Left lung (tissue), 10 donors: ENCODE data around the gene SNX25. TPM values are rescaled to one million over a fixed set of nuclear protein-coding genes. Genes with fewer than 3 reads are reported as not detected.

Source experiments
- ATAC-seq: fragments of 200-7000 bp; cut with Tn5 transposase; one replicate; pipeline ENCODE4 v1.9.1; 2020; ENCODE audit warnings: moderate library complexity
- DNase-seq, 4 donors: peaks; one replicate each; pipeline ENCODE4 v3.0.0-alpha.2; 2013 to 2020
- H3K27ac ChIP-seq, 2 donors: fragments of 200-600 bp; sonication (generic) in 1 of 2; one replicate each; pipeline versions ENCODE4 v1.5.0 to v1.8.0; 2020 to 2021
- H3K27me3 ChIP-seq, 2 donors: fragments of 200-600 bp; sonication (generic) in 1 of 2; one replicate each; pipeline versions ENCODE4 v1.5.0 to v1.8.0; 2020 to 2021
- H3K36me3 ChIP-seq, 2 donors: fragments of 200-600 bp; sonication (generic) in 1 of 2; one replicate each; pipeline versions ENCODE4 v1.5.0 to v1.8.0; 2020 to 2021
- H3K4me1 ChIP-seq, 2 donors: fragments of 200-600 bp; one replicate each; pipeline ENCODE4 v1.8.0; 2021
- H3K4me3 ChIP-seq, 2 donors: fragments of 200-600 bp; sonication (generic) in 1 of 2; one replicate each; pipeline versions ENCODE4 v1.5.0 to v1.8.0; 2020 to 2021; ENCODE audit warnings: mild to moderate bottlenecking in 1 of 2
- H3K9me3 ChIP-seq, 2 donors: fragments of 200-600 bp; sonication (generic) in 1 of 2; one replicate each; pipeline versions ENCODE4 v1.5.0 to v1.8.0; 2020 to 2021
- CTCF ChIP-seq, 2 donors: fragments of 200-600 bp; sonication (generic) in 1 of 2; IDR thresholded peaks; one replicate each; pipeline versions ENCODE4 v1.5.0 to v1.8.0; 2021; ENCODE audit warnings: antibody characterized with exemption in 2 of 2
- intact Hi-C, 2 donors: fragments of 100-400 bp; cut with DNase I; formaldehyde crosslinking; loops; one replicate each; pipeline versions ENCODE4 v1.11.2 to v1.14.2; 2022
- polyA plus RNA-seq, 6 donors: library from polyadenylated mRNA; unstranded; fragments of 120-200 nt; gene quantifications; one replicate each; pipeline ENCODE4 v1.2.1, GENCODE V29; 2013; ENCODE audit not compliant: insufficient read length in 6 of 6
- total RNA-seq, 2 donors: library from RNA; stranded (reverse); fragmentation: NEBNext Ultra II Directional; extraction: Animal tissue kit (Norgen Biotek cat#: 25700); gene quantifications; one replicate each; pipeline ENCODE4 v1.2.1, GENCODE V29; 2021
- donor health status: DM: no; HTN: yes; CAD: no.
- donor health status: DM: no; HTN: no; CAD: no.

Gene SNX25
- total and polyA plus RNA-seq, 8 donors: 15.5 to 122 (median 18.9) TPM

DNA sequence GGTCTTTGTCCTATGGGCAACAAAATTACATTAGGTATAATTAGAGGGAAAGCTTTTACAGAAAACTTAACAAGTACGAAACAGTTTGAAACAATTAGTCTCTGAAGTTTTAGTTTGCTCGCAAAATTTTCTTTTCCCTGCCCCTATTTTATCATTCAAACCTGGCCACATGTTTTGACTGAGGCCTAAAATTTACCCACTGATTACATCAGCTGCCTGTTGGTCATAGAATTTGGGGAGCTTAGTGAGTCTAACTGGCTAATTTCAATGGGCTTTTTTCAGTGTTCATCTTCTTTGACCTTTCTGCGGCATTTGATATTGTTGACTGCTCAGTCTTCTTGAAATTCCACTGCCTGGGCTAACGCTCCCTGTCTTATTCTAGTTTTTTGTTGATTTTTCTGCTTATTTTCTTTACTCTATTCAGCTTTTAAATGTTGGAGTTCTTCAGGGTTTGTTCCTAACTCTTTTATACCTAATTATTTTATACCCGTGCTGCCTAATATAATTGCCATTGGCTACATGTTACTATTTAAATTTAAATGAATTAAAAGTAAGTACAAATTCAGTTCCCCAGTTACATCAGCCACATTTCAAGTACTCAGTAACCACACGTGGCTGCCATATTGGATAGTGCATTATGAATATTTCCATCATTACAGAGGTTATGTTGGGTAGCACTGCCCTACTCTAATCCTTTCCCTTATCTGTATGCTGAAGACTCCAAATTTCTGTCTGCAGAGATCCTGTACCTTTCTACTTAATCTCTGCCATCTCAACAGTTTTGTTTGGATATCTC is 87.5 kb downstream of the SNX25 start:
- TF ChIP-seq CTCF (IDR thresholded peaks at IDR 0.05): no peak
- Histone ChIP-seq H3K27me3 (no peaks in the 10 kb centered on the region), H3K4me3 (no peak overlapping the region), H3K27ac (no peak overlapping the region), H3K4me1 (no peaks in the 10 kb centered on the region), H3K9me3 (no peaks in the 10 kb centered on the region), H3K36me3 (peaks cover 0 to 20% of the 10 kb centered on the region in 2 donors)
- intact Hi-C loops: no loop called here
- ATAC-seq: no peak
- no peak for DNase-seq

GRCh38 chr4:185298728-185299430 is 89.5 kb downstream of the SNX25 start:
- Histone ChIP-seq H3K4me3 (no peak overlapping the region), H3K4me1 (no peaks in the 10 kb centered on the region), H3K27me3 (no peaks in the 10 kb centered on the region), H3K9me3 (no peaks in the 10 kb centered on the region), H3K36me3 (peaks cover 0 to 4% of the 10 kb centered on the region in 2 donors), H3K27ac (peak overlapping the region; percentile 48 to 50)
- TF ChIP-seq CTCF (IDR thresholded peaks at IDR 0.05): no peak
- ATAC-seq (peak; percentile 67), DNase-seq (no peak)
- intact Hi-C loops: no loop called here

DNA sequence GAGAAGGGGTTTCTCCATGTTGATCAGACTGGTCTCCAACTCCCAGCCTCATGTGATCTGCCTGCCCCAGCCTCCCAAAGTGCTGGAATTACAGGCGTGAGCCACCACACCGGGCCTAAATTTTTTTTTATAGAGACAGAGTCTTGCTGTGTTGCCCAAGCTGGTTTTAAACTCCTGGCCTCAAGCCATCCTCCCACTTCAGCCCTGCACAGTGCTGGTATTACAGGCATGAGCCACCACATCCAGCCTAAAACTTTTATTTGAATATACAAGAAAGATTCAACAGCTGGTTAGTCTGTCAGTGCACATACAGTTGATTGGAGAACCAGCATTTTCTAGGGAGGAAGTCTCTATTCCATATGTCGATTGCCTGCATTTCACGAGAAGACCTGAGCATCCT is 95.1 kb downstream of the SNX25 start:
- Histone ChIP-seq H3K36me3 (peaks cover 0 to 11% of the 10 kb centered on the region in 2 donors), H3K4me1 (peaks cover 0 to 4% of the 10 kb centered on the region in 2 donors), H3K9me3 (no peaks in the 10 kb centered on the region), H3K4me3 (no peak overlapping the region), H3K27ac (peak overlapping the region; percentile 69 to 75), H3K27me3 (no peaks in the 10 kb centered on the region)
- DNase-seq: no peak
- intact Hi-C loops: loop anchor here in 1 of 2 donors (10.0 kb wide), 1 partner anchor 300 kb away; no protein-coding TSS in a partner anchor
- peak; percentile 5 for ATAC-seq
- TF ChIP-seq CTCF (IDR thresholded peaks at IDR 0.05): no peak

- Histone ChIP-seq H3K4me3 (no peak overlapping the region), H3K4me1 (peaks cover 0 to 4% of the 10 kb centered on the region in 2 donors), H3K9me3 (no peaks in the 10 kb centered on the region), H3K36me3 (peaks cover 0 to 11% of the 10 kb centered on the region in 2 donors), H3K27me3 (no peaks in the 10 kb centered on the region), H3K27ac (peak overlapping the region; percentile 69 to 75)
- TF ChIP-seq CTCF (IDR thresholded peaks at IDR 0.05): peak in 1 of 2 donors; percentile 21
- ATAC-seq: peak; percentile 56
- intact Hi-C loops: loop anchor here in 1 of 2 donors (10.0 kb wide), 1 partner anchor 300 kb away; no protein-coding TSS in a partner anchor
- DNase-seq: peak in 2 of 4 donors; percentile 37 to 63
Observed at GRCh38 chr4:185304944-185305690, 95.7 kb downstream of the SNX25 start.
